Measurements from ENCODE around the gene RNLS. TPM values are rescaled to one million over a fixed set of nuclear protein-coding genes. Genes with fewer than 3 reads are reported as not detected.

Gene RNLS
- polyA plus RNA-seq, 2 of the 4 experiments (the other 2 are of a cell fraction), result 11.7 to 16.8 TPM

DNA sequence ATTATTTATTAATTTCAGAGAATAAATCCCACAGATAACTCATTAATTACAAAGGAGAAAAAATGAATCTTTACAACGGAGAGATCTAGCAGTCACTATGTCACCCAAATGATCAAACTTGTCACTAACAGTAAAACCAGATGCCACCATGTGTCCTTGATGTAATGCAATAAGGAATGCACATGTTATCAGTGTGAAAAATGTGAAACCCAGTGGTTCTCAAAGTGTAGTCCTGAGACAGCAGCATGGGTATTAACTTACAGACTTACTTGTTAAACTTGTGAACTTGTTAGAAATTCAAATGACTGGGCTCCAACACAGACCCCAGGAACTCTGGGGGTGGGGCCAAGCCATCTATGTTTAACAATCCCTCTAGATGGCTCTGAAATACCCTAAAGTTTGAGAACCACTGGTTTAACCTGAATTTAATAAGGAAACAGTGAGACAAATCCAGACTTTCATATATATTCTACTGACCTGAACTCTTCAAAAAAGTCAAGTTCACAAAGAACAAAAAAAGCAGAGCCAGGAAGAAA lies 77.4 kb downstream of the RNLS start (continued):
- TF ChIP-seq, protein P1, sequence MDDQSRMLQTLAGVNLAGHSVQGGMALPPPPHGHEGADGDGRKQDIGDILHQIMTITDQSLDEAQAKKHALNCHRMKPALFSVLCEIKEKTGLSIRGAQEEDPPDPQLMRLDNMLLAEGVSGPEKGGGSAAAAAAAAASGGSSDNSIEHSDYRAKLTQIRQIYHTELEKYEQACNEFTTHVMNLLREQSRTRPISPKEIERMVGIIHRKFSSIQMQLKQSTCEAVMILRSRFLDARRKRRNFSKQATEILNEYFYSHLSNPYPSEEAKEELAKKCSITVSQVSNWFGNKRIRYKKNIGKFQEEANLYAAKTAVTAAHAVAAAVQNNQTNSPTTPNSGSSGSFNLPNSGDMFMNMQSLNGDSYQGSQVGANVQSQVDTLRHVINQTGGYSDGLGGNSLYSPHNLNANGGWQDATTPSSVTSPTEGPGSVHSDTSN (IDR thresholded peaks at IDR 0.05), result no peak
- TF ChIP-seq MAZ (IDR thresholded peaks at IDR 0.05; ENCODE audit: borderline replicate concordance, low read depth, low read length), result no peak

DNA sequence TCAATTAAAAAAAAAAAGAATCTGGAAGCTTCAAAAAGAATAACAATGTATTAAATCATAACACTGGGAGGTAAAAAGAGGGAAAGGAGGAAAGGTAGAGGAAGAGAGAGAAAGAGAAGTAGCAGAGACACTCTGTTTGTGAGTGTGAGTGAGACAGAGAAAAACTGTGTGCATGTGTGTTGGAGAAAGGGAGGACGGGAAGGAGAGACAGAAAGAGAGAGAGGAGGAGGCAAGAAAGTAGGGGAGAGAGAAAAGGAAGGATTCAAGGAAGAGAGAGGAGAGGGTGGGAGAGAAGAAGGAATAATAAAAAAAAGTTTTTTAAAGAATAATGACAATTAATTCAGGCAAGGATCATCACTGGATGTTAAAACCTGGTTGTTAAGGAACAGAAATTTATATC lies 77.9 kb downstream of the RNLS start:
- WGBS (ENCODE audit: missing lambda C conversion rate), result 61% methylated on average over 1 of the region's 1 CpG
- DNase-seq (ENCODE audit: low read depth in 1 of 2, low spot score in 1 of 2) (no peak), FAIRE-seq (no peak), ATAC-seq (no peak)
- Histone ChIP-seq H3K9me3 (no peaks in the 10 kb centered on the region), H3K27ac (no peak overlapping the region), H3K4me3 (no peak overlapping the region), H3K4me1 (peaks cover 1% of the 10 kb centered on the region; the same call in 1 of the 3 replicates), H3K4me2 (no peak overlapping the region)
- ChIA-PET CTCF (no interaction called here), POLR2A (no interaction called here)
- TF ChIP-seq EHF (CRISPR knock-in tag; IDR thresholded peaks at IDR 0.05), result no peak

DNA sequence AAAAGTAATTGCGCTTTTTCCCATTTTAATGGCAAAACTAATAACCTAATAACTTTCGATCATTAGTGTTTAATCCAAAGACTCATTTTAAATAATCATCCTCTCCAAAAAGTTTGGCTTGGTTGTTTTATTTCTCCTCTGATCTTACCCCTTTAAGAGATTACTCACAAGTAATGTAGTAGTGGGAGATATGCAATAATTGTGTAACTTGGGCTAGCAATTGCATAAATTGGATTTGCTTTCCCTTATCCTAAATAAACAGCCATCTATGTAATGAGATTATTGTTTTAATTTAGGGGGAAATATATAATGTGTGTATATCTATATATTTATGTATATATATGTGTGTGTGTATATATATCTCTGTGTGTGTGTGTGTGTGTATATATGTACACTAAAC lies 82.5 kb downstream of the RNLS start:
- Histone ChIP-seq H3K4me2 (no peak overlapping the region), H3K4me3 (no peak overlapping the region), H3K4me1 (peaks cover 4% of the 10 kb centered on the region; the same call in 1 of the 3 replicates), H3K9me3 (no peaks in the 10 kb centered on the region), H3K27ac (no peak overlapping the region)
- TF ChIP-seq SMC3 (IDR thresholded peaks at IDR 0.05) (no peak), MAFK (IDR thresholded peaks at IDR 0.05; ENCODE audit: partially characterized antibody) (no peak), NFE2L2 (conservative IDR thresholded peaks at IDR 0.05; ENCODE audit: low read length) (no peak), FOSB (CRISPR knock-in tag; IDR thresholded peaks at IDR 0.05) (no peak), HOXB5 (CRISPR knock-in tag; IDR thresholded peaks at IDR 0.05) (no peak), NPAS2 (CRISPR knock-in tag; IDR thresholded peaks at IDR 0.05; ENCODE audit: borderline replicate concordance) (no peak), HOXA7 (CRISPR knock-in tag; IDR thresholded peaks at IDR 0.05) (no peak), GATA3 (IDR thresholded peaks at IDR 0.05; ENCODE audit: borderline replicate concordance) (no peak)
- TF ChIP-seq, protein P2, sequence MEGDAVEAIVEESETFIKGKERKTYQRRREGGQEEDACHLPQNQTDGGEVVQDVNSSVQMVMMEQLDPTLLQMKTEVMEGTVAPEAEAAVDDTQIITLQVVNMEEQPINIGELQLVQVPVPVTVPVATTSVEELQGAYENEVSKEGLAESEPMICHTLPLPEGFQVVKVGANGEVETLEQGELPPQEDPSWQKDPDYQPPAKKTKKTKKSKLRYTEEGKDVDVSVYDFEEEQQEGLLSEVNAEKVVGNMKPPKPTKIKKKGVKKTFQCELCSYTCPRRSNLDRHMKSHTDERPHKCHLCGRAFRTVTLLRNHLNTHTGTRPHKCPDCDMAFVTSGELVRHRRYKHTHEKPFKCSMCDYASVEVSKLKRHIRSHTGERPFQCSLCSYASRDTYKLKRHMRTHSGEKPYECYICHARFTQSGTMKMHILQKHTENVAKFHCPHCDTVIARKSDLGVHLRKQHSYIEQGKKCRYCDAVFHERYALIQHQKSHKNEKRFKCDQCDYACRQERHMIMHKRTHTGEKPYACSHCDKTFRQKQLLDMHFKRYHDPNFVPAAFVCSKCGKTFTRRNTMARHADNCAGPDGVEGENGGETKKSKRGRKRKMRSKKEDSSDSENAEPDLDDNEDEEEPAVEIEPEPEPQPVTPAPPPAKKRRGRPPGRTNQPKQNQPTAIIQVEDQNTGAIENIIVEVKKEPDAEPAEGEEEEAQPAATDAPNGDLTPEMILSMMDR (IDR thresholded peaks at IDR 0.05), result no peak
- 94% methylated on average over 2 of the region's 2 CpGs for WGBS (ENCODE audit: missing lambda C conversion rate)
- ChIA-PET CTCF (no interaction called here), POLR2A (no interaction called here)
- ATAC-seq (no peak), DNase-seq (ENCODE audit: low read depth in 1 of 2, low spot score in 1 of 2) (no peak), FAIRE-seq (no peak)

DNA sequence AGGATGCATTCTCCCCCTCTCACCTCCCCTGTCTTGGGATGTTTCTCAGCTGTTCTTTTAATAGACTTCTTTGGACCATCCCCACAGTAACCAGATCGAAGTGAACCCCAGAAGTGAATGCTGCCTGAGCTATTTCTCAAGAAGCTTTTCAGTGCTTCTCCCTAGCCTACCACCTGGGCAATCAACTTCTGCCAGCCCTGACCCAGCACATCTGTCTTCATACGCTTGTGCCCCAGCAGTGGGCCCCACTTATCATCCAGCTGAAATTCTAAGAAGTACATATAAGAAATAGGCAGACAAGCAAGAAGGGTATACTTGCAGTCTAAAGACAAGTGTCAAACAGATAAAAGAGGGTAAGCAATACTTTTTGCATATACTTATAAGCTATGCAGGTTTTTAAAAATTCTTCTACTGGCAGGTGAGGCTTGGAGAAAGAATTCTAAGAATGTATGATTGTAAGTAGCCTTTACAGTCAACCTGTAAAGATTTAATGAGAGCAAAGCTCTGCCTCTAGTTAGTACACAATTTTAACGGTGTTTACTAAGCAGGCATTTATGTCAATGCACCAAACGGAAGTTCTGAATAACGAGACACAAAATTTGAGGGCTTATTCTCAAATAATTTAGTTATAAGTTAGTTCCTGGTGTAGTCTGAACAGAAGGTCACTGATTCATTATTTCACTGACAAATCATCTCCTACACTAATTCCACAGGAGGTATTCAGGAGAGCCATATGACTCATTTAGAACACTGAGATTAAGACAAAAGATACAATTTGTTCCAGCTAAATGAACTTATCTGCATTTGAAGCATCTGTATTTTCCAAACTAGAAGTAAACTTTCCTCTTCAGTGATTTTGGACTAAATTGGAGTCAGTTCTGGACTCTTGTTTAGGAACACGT lies 83.3 kb downstream of the RNLS start:
- TF ChIP-seq EP300 (IDR thresholded peaks at IDR 0.05) (no peak), KDM5A (IDR thresholded peaks at IDR 0.05) (no peak), SMC3 (IDR thresholded peaks at IDR 0.05) (no peak), ZC3H11A (IDR thresholded peaks at IDR 0.05) (no peak), TFCP2L1 (CRISPR knock-in tag; IDR thresholded peaks at IDR 0.05) (no peak)
- TF ChIP-seq, protein P3, sequence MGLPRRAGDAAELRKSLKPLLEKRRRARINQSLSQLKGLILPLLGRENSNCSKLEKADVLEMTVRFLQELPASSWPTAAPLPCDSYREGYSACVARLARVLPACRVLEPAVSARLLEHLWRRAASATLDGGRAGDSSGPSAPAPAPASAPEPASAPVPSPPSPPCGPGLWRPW (IDR thresholded peaks at IDR 0.05), result no peak
- TF ChIP-seq, protein P4, sequence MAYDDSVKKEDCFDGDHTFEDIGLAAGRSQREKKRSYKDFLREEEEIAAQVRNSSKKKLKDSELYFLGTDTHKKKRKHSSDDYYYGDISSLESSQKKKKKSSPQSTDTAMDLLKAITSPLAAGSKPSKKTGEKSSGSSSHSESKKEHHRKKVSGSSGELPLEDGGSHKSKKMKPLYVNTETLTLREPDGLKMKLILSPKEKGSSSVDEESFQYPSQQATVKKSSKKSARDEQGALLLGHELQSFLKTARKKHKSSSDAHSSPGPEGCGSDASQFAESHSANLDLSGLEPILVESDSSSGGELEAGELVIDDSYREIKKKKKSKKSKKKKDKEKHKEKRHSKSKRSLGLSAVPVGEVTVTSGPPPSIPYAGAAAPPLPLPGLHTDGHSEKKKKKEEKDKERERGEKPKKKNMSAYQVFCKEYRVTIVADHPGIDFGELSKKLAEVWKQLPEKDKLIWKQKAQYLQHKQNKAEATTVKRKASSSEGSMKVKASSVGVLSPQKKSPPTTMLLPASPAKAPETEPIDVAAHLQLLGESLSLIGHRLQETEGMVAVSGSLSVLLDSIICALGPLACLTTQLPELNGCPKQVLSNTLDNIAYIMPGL (CRISPR knock-in tag; IDR thresholded peaks at IDR 0.05; ENCODE audit: borderline replicate concordance), result no peak
- no peak overlapping the region for H3K4me3 ChIP-seq
- 69% methylated on average over 6 of the region's 6 CpGs for WGBS (ENCODE audit: missing lambda C conversion rate)
- H3K9me3 ChIP-seq, result no peaks in the 10 kb centered on the region
- H3K4me1 ChIP-seq, result peaks cover 4% of the 10 kb centered on the region; the same call in 1 of the 3 replicates
- no peak for DNase-seq (ENCODE audit: low read depth in 1 of 2, low spot score in 1 of 2)
- no peak overlapping the region for H3K27ac ChIP-seq
- POLR2A ChIA-PET, result no interaction called here
- no peak for FAIRE-seq
- ATAC-seq, result no peak
- CTCF ChIA-PET, result interaction anchor here (0.6 kb wide), 1 partner anchor 97 kb away, joined by 3 read pairs; no protein-coding TSS in a partner anchor
- H3K4me2 ChIP-seq, result no peak overlapping the region
